Measurements from ENCODE around the gene CDH4.

CDH4 gene

GRCh38 chr20:61686051-61686936 is 434.2 kb downstream of the CDH4 start:
- no peak for DNase-seq (ENCODE audit: low read depth in 2 of 2)

DNA sequence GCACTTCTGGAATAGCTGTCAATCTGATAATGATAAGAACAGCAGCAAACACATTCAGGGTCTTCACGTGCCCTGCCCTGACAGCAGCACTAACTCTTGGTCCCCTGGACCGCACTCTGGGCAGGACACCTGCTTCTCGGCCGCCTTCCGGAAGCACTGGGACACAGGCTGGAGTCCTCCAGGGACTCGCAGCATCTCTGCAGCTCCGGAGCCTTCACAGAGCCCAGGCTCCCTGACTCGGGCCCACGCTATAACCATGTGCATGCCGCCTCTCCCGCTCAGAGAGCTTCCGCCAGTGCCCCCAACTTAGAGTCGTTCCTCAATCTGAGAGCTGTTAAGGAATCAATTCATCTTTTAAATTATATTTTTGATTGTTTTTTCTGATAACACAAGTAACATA is 436.4 kb downstream of the CDH4 start:
- DNase-seq (ENCODE audit: low read depth in 2 of 2): no peak

DNA sequence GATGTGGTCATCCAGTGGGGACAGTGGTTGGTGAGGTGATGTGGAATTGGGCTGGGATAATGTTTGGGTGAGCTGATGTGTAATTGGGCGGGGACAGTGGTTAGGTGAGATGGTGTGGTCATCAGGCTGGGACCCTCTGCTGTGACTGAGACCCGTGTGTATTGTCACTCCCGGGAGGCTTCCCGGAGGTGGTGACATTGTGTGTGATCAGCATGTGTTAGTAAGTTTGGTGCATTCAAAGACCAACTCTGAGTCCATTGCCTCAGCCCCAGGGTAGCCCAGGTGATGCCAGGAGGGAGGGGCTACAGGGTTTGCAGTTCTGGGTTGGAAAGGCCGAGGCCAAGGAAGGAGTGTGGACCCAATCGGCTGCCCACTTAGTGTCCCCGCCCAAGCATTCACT is 438.1 kb downstream of the CDH4 start:
- DNase-seq (ENCODE audit: low read depth in 2 of 2): no peak

DNA sequence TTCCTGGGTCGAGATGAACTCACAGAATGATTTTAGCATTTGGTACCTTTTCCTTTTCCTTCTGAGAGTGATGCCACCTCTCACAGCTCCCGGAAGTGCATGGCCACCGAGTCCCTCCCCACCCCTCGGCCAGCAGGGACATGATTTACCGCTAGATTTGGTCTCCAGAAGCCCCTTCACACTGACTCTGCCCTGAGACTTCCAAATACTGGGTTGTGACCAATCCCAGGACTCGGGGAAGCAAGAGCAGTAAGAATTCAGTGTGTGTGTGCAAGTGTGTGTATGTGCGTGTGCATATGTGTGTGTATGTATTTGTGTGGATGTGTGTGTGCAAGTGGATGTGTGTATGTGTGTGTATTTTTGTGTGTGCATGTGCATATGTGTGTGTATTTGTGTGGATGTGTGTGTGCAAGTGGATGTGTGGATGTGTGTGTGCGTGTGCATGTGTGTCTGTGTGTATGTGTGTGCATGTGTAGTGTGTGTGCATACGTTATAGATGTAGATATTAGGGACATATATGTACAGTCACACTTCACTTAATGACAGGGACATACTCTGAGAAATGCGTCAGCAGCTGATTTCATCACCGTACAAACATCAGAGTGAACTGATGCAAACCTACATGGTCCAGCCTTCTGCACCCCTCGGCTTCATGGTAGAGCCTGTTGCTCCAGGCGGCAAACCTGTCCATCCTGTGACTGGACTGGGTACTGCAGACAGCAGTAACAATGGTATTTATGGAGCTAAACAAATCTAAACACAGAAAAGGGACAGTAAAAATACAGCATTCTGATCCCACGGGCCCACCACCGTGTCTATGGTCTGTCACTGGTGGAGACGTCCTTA is 439.2 kb downstream of the CDH4 start:
- no peak for DNase-seq (ENCODE audit: low read depth in 2 of 2)

GRCh38 chr20:61691978-61692377 is 439.9 kb downstream of the CDH4 start:
- DNase-seq (ENCODE audit: low read depth in 2 of 2): no peak

DNA sequence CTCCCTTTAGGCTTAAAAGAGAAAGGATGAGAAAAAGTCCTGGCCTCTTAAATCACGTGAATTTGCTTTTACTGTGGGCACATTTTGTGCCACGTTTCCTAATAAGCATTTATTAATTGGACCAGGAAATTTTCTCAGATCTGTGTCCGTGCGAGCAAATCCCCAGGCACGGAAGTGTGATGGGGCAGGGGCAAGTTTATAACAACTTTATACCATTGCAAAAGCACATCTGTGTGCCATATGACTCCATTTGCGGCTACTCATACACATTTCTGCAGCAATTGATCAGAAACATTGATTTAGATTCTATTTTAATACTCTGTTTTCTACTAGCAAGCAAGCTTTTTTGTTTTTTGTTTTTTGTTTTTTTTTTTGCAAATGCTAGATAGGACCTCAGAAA is 440.4 kb downstream of the CDH4 start:
- peak; percentile 44 to 52 for DNase-seq (ENCODE audit: low read depth in 2 of 2)

DNA sequence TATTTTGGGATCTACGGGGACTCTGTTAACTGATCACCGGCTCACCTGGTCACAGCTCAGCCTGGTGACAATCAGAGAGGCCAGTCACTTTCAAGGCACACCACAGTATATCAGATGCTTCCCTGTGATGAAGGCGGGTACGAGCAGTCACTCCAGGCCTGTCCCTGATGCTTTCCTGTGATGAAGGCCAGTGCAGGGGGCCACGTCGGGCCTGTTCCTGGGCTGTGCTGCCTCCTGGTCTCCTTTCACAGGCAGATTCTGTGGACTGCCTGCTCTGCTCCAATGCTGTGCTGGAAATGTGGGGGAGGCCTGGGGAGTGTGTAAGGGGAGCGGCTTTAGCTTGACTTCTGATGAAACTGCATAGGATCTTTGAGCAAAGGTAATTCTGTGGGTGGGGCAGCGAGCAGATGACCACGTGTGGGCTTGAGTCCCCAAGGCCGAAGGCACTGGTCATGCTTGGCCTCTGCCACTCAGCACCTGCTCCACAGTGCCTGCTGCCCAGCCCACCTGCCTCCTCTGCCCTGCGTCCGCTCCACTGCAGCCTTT is 441.1 kb downstream of the CDH4 start:
- DNase-seq (ENCODE audit: low read depth in 2 of 2): no peak

GRCh38 chr20:61694682-61695081 is 442.6 kb downstream of the CDH4 start:
- no peak for DNase-seq (ENCODE audit: low read depth in 2 of 2)

DNA sequence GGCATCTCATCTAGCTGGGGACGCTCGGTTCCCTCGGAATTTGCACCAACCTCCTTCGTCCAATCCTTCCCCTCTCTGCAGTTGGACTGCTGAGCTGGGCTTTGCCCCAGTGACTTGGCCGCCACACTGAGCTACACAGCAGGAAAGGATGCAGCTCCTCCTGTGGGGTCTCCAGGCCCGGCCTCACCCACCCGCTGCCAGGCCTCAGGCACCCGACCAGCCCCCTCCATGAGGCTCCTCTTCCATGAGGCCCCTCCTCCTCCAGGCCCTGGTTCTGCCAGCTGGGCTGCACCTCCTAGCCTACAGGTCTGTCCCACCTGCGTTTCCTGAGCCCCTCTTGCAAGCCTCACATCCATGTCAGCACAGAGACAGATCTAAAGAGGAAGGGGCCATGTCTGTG is 443.7 kb downstream of the CDH4 start:
- no peak for DNase-seq (ENCODE audit: low read depth in 2 of 2)

- no peak for DNase-seq (ENCODE audit: low read depth in 2 of 2)
These were observed 444.2 kb downstream of the CDH4 start for GRCh38 chr20:61696181-61696735.

- no peak for DNase-seq (ENCODE audit: low read depth in 2 of 2)
These were observed 445.9 kb downstream of the CDH4 start for GRCh38 chr20:61697666-61698597.

DNA sequence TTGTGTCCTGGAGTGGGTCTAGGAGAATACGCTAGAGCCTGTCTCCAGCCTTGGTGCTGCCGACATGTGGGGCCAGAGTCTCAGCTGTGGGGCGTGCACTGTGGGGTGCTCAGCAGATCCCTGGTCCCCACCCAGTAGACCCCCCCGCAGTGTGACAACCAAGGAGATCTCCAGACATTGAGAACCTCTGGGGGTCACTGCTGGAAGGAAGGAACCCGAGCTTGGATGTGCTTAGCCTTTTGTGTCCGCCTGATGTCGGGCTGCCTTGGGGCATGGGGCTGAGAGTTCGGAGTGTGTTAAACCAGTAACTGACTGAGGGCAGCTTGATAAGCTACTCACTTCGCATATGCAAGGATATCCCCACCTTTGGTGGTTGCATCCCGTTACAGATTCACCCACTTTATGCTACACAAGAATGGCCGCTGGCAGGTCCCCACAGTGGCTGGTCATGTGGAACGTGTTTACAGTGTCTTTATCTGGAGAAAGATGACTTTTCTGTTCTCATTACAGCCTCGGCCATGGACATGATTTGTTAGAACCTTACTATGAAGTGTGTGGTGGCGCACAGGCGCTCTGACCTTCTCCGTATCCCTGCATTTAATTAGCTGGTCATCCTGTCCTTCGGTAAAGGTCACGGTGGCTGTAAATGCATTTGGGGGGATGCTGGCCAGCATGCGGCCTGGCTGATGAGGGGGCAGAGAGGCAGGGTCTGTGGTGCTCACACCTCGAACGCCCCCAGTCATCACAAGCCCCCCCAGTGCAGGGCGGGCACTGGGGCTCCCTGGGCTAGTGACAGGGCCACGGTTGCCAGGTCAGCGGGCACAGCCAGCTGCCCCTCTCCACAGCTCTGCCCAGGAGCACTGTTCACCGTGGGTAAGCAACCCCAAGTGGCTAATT is 446.8 kb downstream of the CDH4 start:
- no peak for DNase-seq (ENCODE audit: low read depth in 2 of 2)

- no peak for DNase-seq (ENCODE audit: low read depth in 2 of 2)
These were observed 447.7 kb downstream of the CDH4 start for GRCh38 chr20:61699495-61700374.

DNA sequence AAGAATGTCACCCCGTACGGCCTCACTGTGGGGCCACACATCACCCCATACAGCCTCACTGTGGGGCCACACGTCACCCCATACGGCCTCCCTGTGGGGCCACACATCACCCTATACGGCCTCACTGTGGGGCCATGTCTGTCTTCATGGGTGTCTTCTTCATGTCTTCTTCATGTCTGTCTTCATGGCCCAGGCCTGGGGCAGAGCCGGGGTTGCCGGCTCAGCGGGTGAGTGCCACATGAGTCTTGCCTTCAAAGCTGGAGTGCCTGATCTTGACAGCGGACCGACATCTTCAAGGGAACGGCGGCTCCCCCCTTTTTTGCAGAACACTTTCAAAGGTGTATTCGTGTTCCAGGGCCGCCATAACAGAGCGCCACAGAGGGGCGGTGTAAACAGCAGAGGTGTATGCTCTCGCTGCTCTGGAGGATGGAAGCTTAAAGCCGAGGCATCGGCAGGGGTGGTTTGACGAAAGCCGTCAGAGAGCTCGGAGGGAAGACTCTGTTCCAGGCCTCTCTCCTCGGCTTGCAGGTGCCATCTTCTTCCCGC is 448.6 kb downstream of the CDH4 start:
- no peak for DNase-seq (ENCODE audit: low read depth in 2 of 2)

DNA sequence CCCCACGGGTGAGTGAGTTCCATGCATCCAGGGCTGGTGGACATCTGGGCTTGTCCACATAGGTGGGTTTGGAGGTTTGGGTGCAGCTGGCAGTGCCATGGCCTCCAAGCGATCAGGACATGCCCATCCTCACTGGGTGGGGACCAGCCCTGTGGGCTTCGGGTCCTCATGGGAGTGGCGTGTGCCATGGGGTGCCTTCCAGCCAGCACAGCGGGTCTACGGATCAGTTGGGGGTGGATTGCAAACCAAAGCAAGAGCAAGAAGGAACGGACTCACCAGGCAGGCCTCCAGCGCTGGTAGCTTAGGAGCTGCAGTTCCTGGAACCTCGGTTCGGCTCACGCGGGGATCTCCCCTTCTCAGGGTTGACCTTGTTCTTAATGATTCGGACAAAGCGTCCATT is 449.3 kb downstream of the CDH4 start:
- no peak for DNase-seq (ENCODE audit: low read depth in 2 of 2)

DNA sequence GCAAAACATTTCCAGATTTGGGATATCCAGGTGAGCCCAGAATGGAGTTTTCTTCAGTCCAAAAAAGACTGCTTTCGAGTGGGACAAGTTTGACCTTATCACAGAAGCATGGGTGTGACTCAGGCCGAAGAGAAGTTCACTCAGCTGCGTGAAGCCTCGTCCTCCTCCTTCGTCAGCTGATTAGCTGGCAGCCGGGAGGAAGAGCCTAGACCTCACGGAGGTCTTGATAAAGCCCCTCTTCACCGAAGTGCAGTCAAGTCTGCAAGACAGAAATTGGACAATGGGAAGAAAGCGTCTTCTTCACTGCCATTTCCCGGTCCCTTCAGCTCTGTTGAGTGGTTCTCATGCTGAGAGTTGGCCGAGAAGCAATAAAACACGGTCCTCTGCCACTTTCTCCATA is 449.7 kb downstream of the CDH4 start:
- no peak for DNase-seq (ENCODE audit: low read depth in 2 of 2)

- DNase-seq (ENCODE audit: low read depth in 2 of 2): no peak
These were observed 450.2 kb downstream of the CDH4 start for GRCh38 chr20:61702246-61702645.

GRCh38 chr20:61704661-61705060 is 452.6 kb downstream of the CDH4 start:
- DNase-seq (ENCODE audit: low read depth in 2 of 2): no peak

Data from fibroblast of skin of left quadriceps (primary cell).